ENCODE results near the gene YIPF6. TPM values are rescaled to one million over a fixed set of nuclear protein-coding genes. Genes with fewer than 3 reads are reported as not detected.
A peak's percentile ranks its signal among the peaks of the same experiment; 100 is the strongest.

YIPF6 gene
- total and polyA plus RNA-seq, 9 of the 15 experiments (the other 6 are each of a cell fraction or from before 2014, with no cell fraction given) = 7.7 to 44.2 (median 22.4) TPM

DNA sequence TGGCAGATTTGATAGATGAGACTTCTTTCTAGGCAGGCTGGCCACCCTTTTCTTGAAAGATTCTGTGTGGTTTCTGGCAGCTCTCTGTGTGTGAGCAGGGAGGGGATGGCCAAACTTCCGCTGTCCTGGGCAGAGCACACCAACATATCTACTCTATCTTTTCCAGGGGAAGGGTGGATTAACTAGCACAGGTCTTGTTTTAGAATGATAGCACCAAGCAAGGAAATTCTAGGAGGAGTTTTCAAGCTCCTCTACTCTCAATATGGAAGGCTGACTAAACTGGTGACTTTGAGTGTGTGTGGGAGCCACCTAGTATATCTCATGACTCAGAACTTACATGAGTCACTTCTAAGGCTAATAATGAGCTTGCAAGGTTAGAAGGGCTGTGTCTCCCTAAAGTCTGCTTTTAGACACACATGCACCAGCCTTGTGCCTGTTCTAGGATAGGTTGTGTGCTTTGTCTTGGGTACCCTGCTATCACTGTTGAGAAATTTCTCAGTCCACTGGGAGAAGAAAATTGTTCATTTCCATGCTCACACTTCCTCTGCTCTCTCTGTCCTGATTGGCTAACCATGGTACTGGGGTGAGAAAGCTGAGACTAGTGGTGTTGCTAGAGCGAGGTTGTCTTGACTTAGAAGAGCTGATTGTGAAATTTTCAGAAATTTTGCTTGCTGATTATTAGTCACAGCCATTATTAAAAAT, 72.9 kb downstream of the YIPF6 start (continued):
- TF ChIP-seq ZBTB7A (IDR thresholded peaks at IDR 0.05; ENCODE audit: borderline replicate concordance, control insufficient read depth, low read depth, low read length) (no peak), TBL1XR1 (IDR thresholded peaks at IDR 0.05; ENCODE audit: low read length in 2 of 2) (peak in 1 of 2 experiments; percentile 60; a peak in 1 of 4 replicates), ZNF75A (CRISPR knock-in tag; IDR thresholded peaks at IDR 0.05) (no peak), POLR2AphosphoS2 (IDR thresholded peaks at IDR 0.05; ENCODE audit: low read length) (no peak), KLF10 (CRISPR knock-in tag; IDR thresholded peaks at IDR 0.05) (no peak), SMAD2 (IDR thresholded peaks at IDR 0.05; ENCODE audit: low read depth, low read length) (no peak), MTA2 (IDR thresholded peaks at IDR 0.05; ENCODE audit: low read depth) (no peak), SP2 (IDR thresholded peaks at IDR 0.05; ENCODE audit: extremely low read depth, low read depth, low read length, poor library complexity, severe bottlenecking) (no peak), MTA1 (IDR thresholded peaks at IDR 0.05; ENCODE audit: borderline replicate concordance) (no peak), TSC22D4 (tag; IDR thresholded peaks at IDR 0.05) (no peak), CCNT2 (IDR thresholded peaks at IDR 0.05; ENCODE audit: borderline replicate concordance, extremely low read depth, insufficient read length, low read depth, low read length) (no peak), PHF20 (IDR thresholded peaks at IDR 0.05; ENCODE audit: partially characterized antibody) (no peak), SRSF7 (optimal IDR thresholded peaks at IDR 0.05; ENCODE audit: low read depth, low read length) (no peak), MAFK (IDR thresholded peaks at IDR 0.05; ENCODE audit: low read length) (peak; percentile 44; the same call in 1 of the 2 replicates), TARDBP (IDR thresholded peaks at IDR 0.05) (no peak), SNRNP70 (optimal IDR thresholded peaks at IDR 0.05; ENCODE audit: low read depth, low read length) (no peak)
- TF ChIP-seq, protein P1, sequence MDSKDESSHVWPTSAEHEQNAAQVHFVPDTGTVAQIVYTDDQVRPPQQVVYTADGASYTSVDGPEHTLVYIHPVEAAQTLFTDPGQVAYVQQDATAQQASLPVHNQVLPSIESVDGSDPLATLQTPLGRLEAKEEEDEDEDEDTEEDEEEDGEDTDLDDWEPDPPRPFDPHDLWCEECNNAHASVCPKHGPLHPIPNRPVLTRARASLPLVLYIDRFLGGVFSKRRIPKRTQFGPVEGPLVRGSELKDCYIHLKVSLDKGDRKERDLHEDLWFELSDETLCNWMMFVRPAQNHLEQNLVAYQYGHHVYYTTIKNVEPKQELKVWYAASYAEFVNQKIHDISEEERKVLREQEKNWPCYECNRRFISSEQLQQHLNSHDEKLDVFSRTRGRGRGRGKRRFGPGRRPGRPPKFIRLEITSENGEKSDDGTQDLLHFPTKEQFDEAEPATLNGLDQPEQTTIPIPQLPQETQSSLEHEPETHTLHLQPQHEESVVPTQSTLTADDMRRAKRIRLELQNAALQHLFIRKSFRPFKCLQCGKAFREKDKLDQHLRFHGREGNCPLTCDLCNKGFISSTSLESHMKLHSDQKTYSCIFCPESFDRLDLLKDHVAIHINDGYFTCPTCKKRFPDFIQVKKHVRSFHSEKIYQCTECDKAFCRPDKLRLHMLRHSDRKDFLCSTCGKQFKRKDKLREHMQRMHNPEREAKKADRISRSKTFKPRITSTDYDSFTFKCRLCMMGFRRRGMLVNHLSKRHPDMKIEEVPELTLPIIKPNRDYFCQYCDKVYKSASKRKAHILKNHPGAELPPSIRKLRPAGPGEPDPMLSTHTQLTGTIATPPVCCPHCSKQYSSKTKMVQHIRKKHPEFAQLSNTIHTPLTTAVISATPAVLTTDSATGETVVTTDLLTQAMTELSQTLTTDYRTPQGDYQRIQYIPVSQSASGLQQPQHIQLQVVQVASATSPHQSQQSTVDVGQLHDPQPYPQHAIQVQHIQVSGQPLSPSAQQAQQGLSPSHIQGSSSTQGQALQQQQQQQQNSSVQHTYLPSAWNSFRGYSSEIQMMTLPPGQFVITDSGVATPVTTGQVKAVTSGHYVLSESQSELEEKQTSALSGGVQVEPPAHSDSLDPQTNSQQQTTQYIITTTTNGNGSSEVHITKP (IDR thresholded peaks at IDR 0.05; ENCODE audit: partially characterized antibody) = no peak
- TF ChIP-seq, protein P2, sequence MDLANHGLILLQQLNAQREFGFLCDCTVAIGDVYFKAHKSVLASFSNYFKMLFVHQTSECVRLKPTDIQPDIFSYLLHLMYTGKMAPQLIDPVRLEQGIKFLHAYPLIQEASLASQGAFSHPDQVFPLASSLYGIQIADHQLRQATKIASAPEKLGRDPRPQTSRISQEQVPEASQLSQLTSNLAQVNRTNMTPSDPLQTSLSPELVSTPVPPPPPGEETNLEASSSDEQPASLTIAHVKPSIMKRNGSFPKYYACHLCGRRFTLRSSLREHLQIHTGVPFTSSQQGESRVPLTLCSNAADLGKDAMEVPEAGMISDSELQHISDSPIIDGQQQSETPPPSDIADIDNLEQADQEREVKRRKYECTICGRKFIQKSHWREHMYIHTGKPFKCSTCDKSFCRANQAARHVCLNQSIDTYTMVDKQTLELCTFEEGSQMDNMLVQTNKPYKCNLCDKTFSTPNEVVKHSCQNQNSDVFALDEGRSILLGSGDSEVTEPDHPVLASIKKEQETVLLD (IDR thresholded peaks at IDR 0.05) = no peak
- TF ChIP-seq, protein P3, sequence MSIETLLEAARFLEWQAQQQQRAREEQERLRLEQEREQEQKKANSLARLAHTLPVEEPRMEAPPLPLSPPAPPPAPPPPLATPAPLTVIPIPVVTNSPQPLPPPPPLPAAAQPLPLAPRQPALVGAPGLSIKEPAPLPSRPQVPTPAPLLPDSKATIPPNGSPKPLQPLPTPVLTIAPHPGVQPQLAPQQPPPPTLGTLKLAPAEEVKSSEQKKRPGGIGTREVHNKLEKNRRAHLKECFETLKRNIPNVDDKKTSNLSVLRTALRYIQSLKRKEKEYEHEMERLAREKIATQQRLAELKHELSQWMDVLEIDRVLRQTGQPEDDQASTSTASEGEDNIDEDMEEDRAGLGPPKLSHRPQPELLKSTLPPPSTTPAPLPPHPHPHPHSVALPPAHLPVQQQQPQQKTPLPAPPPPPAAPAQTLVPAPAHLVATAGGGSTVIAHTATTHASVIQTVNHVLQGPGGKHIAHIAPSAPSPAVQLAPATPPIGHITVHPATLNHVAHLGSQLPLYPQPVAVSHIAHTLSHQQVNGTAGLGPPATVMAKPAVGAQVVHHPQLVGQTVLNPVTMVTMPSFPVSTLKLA (conservative IDR thresholded peaks at IDR 0.05) = no peak

All from K562 (cell line).